ENCODE results near the gene CPE.
"Not testable (repeated sequence)": the region's sequence is repeated elsewhere in the genome, so short reads cannot be mapped to it uniquely, and the experiment has no call there.

CPE gene

DNA sequence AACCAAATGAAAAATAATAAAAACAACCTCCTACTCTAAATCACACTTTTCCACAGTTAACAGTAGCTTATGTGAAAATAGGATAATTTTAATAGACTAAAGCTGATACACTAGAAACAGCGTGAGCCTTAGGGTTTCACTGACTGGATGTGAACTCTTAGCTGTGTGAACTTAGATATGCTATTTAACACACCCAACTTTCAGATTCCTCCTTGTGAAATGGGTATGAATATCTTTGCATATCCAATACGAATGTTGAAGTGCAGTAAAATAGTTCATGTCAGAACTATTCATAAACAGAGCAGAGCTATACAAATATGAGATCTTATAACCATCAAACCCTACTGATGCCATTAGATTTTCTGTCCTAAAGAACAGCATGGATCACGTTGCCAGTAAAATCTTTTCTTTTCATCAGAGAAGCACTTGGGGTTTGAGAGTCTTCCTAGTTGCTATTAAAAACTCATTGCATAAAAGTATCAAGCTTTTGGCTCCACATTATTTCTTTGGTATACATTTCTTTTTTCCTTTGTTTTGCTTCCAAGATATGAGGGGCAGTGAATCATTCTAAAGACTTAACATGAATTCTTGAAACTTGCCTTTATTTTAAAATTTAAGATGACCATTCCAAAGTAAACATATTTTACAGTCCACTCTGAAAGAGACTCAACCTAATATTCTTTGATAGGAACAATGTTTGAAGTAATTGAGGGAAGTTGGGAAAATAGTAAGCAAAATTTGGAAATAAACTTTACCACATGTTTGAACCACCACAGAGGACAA lies 102.4 kb downstream of the CPE start:
- no peak for TF ChIP-seq CTCF (IDR thresholded peaks at IDR 0.05; ENCODE audit: insufficient read depth, low read length, poor library complexity, severe bottlenecking)
- DNase-seq (ENCODE audit: extremely low read depth, insufficient read length) = no peak
- H3K36me3 ChIP-seq (ENCODE audit: control insufficient read depth, insufficient read depth, low read length) = no peaks in the 10 kb centered on the region
- H3K27me3 ChIP-seq (replicated peaks; ENCODE audit: control insufficient read depth, insufficient read depth, low read length) = no peaks in the 10 kb centered on the region
- H3K4me3 ChIP-seq (replicated peaks; ENCODE audit: low read depth, low read length) = no peak overlapping the region

GRCh38 chr4:165489786-165490185 lies 111.0 kb downstream of the CPE start:
- Histone ChIP-seq H3K4me3 (replicated peaks; ENCODE audit: low read depth, low read length) (no peak overlapping the region), H3K27me3 (replicated peaks; ENCODE audit: control insufficient read depth, insufficient read depth, low read length) (no peaks in the 10 kb centered on the region), H3K36me3 (ENCODE audit: control insufficient read depth, insufficient read depth, low read length) (no peaks in the 10 kb centered on the region)
- no peak for TF ChIP-seq CTCF (IDR thresholded peaks at IDR 0.05; ENCODE audit: insufficient read depth, low read length, poor library complexity, severe bottlenecking)
- no peak for DNase-seq (ENCODE audit: extremely low read depth, insufficient read length)

DNA sequence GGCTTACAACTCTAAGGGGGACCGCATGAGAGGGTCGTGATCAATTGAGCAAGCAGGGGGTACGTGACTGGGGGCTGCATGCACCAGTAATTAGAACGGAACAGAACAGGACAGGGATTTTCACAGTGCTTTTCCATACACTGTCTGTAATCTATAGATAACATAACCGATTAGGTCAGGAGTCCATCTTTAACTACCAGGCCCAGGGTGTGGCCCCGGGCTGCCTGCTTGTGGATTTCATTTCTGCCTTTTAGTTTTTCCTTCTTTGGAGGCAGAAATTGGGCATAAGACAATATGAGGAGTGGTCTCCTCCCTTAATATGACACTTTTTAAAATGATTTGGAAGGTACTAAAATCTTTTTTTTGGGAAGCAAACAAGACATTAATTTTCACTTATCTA lies 113.8 kb downstream of the CPE start:
- not testable (repeated sequence) for H3K27me3 ChIP-seq (replicated peaks; ENCODE audit: control insufficient read depth, insufficient read depth, low read length); DNase-seq (ENCODE audit: extremely low read depth, insufficient read length); H3K4me3 ChIP-seq (replicated peaks; ENCODE audit: low read depth, low read length); H3K36me3 ChIP-seq (ENCODE audit: control insufficient read depth, insufficient read depth, low read length)

- DNase-seq (ENCODE audit: extremely low read depth, insufficient read length) = peak; percentile 27
Observed at GRCh38 chr4:165493359-165493758, 114.6 kb downstream of the CPE start.

DNA sequence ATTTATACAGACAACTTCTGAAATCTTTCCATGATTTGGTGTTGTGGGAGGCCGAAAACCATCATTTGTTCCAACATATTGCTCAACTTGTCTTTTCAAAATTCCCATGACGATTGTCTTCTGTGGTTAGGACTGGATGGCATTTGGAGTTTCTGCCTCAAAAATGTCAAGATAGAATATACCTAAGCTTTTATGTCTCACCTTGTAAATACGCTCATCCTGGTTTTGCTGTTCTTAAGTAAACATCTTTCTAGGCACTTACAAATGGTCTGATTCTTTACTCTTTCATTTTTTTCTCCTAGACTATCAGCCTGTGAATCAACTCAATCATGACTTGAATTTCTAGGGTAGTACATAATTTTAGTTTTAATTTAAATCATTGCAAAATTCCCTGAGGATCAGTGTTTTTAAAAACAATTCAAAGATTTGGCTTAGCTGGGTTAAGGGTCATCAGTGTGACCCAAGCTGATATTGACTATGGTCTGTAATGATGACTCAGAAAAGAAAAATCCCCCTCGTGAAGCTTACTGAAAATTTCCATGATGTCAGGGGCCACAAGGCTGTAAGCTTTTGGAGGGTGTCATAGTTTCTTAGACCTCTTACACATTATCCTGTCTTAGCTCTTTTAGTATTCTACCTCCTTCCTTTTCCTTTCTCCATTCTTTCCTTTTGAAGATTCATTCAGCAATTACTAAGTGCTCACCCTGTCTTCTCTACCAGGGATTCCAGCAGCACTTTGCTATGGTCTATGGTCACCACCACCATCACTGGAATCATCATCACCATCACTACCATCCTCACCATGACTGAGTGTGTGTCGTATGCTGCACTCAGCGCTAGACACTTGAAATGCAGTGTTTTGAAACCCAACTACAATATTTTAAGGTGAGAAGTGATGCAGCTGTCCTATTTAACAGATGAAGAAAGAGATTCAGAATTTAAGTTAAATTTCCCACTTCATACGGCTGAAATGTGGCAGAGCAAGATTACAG lies 124.4 kb downstream of the CPE start:
- no peaks in the 10 kb centered on the region for H3K27me3 ChIP-seq (replicated peaks; ENCODE audit: control insufficient read depth, insufficient read depth, low read length)
- DNase-seq (ENCODE audit: extremely low read depth, insufficient read length) = no peak
- no peak overlapping the region for H3K4me3 ChIP-seq (replicated peaks; ENCODE audit: low read depth, low read length)
- TF ChIP-seq CTCF (IDR thresholded peaks at IDR 0.05; ENCODE audit: insufficient read depth, low read length, poor library complexity, severe bottlenecking) = no peak
- no peaks in the 10 kb centered on the region for H3K36me3 ChIP-seq (ENCODE audit: control insufficient read depth, insufficient read depth, low read length)

More at GRCh38 chr4:165493359-165493758, 114.6 kb downstream of the CPE start:
- TF ChIP-seq CTCF (IDR thresholded peaks at IDR 0.05; ENCODE audit: insufficient read depth, low read length, poor library complexity, severe bottlenecking) = peak; percentile 75
- H3K36me3 ChIP-seq (ENCODE audit: control insufficient read depth, insufficient read depth, low read length) = no peaks in the 10 kb centered on the region
- H3K27me3 ChIP-seq (replicated peaks; ENCODE audit: control insufficient read depth, insufficient read depth, low read length) = no peaks in the 10 kb centered on the region
- H3K4me3 ChIP-seq (replicated peaks; ENCODE audit: low read depth, low read length) = no peak overlapping the region

DNA sequence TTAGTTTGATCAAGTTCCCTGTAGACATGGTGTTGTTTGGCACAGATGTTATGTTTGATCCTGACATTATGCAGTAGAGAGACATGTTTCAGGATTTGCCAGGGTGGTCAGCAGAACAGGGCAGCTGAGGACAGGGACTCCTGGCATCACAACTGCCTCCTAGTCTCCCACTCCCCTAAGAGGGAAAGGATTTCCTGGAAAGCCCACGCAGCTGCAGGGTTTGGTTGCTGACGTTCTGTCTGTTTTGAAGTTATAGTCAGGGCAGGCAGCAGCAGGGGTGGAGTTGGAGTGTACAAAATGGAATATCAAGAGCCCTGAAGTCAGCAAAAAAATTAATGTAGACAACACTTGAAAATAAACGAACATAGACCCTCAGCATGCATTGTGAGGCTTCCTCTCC lies 125.4 kb downstream of the CPE start:
- H3K36me3 ChIP-seq (ENCODE audit: control insufficient read depth, insufficient read depth, low read length) = no peaks in the 10 kb centered on the region
- no peak for TF ChIP-seq CTCF (IDR thresholded peaks at IDR 0.05; ENCODE audit: insufficient read depth, low read length, poor library complexity, severe bottlenecking)
- no peak for DNase-seq (ENCODE audit: extremely low read depth, insufficient read length)
- H3K27me3 ChIP-seq (replicated peaks; ENCODE audit: control insufficient read depth, insufficient read depth, low read length) = no peaks in the 10 kb centered on the region
- no peak overlapping the region for H3K4me3 ChIP-seq (replicated peaks; ENCODE audit: low read depth, low read length)
